D341Med (cell line): Measurements from ENCODE around the gene RASSF5.

Experiments used
- DNase-seq: peaks from one replicate; pipeline ENCODE4 v3.0.0; 2012; ENCODE audit warnings: low spot score

Gene RASSF5

GRCh38 chr1:206507284-206508129 is at the start of gene RASSF5:
Gene RASSF5, plus strand, starts transcription at chr1:206507531. Its CDS starts 72 bp downstream, at chr1:206507603.
- peak; percentile 77 for DNase-seq

DNA sequence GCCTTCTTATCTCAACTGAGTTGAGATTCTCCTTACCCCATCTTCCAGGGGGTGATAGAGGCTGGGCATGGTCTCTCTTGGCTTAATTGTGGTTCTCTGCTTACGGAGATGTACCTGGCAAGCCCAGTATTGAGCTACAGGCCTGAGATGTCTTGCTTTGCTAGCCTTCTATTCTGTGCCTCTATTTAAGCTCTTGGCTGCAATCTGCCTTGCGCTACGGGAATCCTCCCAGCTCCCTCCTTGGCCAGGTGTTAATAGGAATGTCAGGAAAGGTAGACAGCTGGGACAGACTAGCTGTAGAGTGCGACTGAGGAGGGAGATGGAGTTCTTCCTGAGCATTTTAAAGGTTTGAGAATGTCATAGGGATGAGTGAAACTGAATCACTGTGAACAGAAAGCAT is 47.6 kb upstream of the RASSF5 start:
- DNase-seq, result no peak

- DNase-seq, result no peak
Measured at GRCh38 chr1:206460836-206461426, 46.4 kb upstream of the RASSF5 start.

DNA sequence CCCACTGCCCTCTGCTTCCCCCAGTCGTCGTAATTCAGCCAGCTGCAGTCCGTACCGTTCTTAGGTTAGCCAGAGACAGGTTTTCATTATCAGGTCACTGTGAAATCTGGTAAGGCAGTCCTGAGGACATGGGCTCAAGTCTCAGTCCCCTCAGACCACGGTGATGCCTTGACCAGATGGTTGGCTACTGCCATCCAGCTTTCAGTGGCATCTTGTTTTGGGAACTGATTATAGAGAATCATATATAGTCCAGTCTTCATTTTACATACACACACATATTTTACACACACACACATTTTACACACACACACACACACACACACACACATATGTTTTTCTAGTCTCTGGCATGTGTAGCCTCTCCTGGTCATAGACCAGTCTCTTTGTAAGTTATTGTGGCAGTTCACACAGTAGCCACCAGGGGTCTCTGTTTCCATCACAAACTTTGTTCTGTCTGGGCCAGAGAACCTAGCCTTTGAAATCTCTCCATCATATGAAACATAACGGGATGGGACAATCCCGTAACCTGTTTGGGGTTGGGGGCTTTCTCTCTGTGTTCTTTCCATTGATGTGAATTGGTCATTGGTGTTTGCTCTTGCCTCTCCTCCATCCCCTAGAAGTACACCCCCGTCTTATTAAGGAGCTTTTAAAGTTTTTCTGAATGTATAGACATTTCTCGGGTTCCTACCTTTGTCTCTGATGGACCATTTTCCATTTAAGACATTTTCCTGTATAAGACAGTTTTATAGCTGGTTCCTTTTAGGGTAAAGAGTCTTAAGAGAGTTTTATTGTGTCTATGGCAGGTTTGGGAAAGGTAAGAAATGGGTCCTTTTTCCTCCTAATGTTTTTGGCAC is 45.5 kb upstream of the RASSF5 start:
- peak; percentile 77 for DNase-seq

GRCh38 chr1:206463137-206463536 is 44.2 kb upstream of the RASSF5 start:
- DNase-seq, result no peak

GRCh38 chr1:206463911-206464310 is 43.4 kb upstream of the RASSF5 start:
- no peak for DNase-seq

DNA sequence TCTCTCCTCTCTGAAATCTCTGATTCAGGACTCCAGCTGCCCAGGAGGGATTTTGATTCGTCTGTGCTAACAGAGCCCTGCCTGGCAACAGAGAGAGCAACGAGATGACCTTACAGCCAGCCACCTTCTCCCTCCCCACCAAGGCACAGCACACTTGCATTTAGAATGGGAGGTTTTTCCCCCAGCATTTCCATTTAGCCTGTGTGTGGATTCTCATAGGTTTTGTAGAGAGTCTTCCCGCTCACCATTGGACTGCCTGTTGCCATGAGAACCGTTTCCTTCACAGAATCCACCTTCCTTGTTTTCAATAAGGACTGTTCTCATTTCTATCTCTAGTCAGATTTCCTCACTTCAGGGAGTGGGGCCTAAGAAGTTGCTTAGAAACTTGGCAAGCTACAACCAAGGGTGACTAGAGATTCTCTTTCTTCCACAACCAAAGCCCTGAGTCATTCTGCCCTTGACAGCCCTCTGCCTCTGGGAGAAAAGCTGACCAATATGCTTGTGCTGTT is 42.8 kb upstream of the RASSF5 start:
- no peak for DNase-seq

DNA sequence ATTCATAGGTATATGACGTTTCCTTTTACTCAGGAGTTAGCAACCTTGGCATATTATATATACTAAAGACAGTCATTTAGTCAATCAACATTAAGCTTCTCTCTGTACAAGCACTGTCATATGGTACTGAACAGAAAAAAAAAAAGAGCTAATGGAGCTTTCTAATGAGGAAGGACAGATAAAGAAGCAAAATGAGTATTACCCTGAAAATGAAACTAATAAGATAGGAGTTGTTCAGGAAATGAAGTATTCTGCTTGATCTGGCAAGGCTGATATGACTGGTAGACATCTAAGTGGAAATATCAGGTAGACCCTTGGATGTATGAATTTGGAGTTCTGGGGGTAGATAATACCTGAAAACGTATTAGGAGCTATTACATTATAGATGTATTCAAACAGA is 41.4 kb upstream of the RASSF5 start:
- DNase-seq, result no peak

DNA sequence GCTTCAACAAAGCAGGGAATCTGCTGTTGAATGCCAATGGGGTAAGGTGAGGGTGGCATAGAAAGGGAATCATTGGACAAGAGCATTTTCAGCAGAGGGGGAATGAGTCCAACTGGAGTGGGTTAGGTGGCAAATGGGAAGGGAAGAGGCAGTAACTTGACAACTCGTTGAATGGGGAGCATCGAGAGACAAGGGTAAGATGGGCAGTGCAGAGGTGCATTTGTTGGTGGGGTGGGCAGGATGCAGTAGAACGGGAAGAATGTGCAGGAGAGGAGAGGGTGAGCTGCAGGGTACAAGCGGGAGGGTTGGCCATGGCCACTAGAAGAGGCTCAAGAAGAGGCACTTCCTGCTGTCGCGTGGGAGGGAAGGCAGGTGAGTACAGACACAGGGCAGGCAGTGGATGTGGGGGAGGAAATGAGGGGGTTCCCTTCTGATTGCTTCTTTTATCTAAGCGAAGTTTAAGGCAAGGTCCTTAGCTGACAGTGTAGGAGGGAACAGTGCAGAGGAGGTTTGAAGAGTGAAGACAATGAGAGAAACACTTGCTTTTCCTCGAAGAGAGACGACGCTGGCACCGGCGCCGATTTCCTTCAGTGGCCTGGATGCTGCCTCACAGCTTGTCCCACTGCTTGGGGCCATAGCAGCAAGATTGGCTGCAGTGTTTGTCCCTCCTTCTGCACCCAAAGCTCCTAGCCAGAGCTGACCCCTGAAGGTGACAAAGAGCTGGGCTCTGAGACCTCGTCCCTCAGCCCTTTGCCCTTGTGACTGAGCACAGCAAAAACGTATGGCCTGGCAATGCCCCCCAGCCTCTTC is 40.3 kb upstream of the RASSF5 start:
- no peak for DNase-seq

- no peak for DNase-seq
Measured at GRCh38 chr1:206467915-206468314, 39.4 kb upstream of the RASSF5 start.

GRCh38 chr1:206468571-206468970 is 38.8 kb upstream of the RASSF5 start:
- DNase-seq, result no peak

DNA sequence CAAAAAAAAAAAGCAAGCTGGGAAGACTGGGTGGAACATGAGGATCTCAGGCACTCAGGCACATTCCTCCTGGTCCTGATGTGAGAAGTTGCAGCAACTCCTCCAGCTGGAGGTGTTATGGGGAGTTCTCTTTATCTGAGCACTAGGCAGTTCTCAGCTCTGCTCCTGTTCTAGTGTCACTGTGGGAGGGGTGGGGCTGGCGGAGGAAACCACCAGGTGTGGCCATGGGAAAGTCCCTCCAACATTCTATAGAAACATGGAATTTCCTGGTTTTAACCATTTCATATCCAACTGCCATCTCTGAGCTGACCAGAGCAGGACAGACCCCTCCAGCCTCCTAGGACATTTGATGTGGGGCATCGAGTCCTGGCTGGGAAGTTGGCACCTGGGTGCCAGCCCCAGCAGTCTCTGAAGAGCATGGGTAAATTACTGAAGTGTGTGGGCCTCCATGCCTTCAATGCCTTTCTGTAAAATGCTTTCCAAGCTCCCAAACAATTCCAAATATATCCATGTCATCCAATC is 37.9 kb upstream of the RASSF5 start:
- no peak for DNase-seq

DNA sequence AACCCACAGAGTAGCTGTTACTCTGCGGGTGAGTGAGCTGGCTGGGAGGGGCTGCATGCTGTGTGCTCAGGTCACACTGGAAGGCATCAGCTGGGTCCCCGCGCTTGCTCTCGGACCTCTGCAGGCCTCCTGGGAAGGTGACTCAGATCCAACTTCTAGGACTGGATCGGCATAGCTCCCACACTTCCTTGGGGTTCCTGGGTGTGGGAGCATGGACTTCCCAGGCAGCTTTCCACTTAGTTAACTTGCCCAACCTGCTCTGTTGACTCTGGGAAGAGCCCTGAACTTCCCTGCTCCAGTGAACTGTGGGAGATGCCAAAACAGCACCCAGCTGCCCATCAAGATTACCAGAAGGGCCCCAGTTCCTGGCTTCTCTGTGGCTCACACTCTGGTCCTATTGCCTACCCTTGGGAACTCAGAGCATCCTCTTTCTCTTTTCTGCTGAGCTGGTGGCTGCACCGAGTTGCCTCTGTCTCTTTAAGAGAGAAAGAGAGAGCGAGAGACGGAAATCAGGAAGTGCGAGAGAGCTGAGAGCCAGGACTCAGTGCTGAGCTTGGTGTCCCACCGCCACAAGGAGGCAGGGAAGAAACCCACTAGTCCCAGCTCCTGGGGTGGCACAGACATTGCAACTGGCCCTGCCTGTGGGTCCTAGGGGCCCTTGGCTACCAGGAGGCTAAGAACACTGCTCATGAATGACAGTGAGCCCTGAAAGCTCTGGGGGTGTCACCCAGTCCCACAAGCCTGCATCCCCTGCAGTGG is 37.2 kb upstream of the RASSF5 start, which contains the start of gene IKBKE:
TSS of gene IKBKE (plus strand) at position 544 of the 759 bp plus-strand sequence. CDS start 2,752 bp downstream, outside the sequence.
- no peak for DNase-seq

DNA sequence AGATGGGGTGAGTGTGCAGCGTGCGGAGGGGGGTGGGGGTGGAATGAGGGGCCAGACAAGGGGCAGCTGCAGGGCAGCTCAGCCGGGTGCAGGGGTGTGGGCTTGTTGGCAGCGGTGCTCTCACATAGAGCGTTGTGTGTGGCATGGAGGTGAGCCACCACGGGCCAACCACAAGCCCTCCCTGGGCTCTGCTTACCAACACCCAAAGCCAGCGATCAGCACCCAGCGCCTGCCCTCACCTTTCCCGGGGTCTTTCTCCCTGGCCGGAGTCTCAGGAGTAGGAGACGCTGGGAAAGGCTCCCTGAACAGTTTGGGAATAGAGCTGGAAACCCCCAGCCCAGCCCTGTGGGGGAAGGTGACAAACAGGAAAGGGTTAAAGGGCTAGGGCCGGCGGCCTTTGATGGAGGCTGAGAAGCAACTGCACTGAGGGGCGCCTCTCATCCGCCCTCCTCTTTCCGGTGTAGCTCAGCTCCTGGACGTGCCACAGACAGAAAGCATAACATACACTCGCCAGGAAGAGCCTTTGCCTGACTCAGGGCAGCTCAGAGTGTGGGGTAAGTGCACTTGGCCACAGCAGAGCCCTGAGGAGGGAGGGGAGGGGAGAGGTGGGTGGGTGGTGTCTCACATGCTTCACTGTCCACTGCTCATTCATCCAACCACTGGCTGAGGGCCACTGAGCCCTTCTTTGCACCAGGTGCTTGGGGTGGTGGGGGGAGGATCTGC is 36.5 kb upstream of the RASSF5 start:
- DNase-seq, result no peak

DNA sequence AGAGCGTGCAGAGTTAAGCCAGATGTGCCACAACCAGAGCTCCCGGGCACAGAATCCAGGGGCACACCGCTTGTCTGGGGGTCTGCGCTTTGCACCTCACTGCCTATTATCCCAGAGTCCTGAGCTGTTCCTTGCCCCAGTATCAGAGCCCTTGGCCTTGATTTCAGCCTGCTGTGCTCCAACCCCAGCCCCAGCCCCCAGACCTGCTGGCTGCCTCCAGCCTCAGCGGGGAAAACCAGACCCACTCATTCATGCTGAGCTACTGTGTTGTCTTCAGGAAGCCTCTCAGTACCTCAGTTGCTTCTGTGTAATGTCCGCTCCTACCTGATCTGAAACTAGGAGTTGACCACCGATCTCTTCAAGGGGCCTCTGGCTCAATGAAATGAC is 35.9 kb upstream of the RASSF5 start:
- DNase-seq, result no peak

GRCh38 chr1:206472024-206472423 is 35.3 kb upstream of the RASSF5 start:
- no peak for DNase-seq

DNA sequence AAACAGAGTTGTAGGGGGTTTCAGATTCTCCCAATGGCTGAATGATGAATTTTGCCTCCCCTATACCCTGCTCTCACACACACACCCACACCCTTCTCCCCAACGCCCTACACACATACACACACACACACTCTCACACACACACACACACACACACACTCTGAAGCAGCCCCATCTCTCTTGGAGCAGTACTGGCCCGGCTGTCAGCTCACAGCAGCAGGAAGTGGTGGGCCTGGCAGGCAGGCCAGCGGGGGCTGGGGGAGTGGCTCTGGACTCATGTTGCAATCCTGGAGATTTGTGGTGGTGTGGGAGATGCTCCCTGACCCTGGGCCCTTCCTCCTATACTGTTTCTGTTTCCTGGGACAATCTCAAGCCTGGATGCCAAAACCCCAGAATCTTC is 34.9 kb upstream of the RASSF5 start:
- no peak for DNase-seq

DNA sequence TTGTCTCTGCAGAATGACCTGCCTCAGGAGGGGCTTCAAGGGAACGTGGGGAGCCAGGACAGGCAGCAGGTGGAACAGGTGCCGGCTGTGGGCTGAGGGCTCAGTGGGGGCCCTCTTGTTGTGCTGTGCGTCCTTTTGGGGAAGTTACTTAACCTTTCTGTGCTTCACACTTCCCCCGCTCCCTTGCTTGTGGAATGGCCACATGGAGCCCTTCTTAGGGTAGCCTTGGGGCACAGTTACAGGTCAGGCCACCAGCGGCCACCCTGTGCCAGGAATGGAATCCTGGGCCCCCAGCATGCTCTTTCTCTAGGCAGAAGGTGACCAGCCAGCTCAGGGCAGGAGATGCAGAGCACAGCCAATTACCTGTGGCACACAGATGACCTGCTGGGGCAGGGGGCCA is 34.4 kb upstream of the RASSF5 start:
- no peak for DNase-seq

DNA sequence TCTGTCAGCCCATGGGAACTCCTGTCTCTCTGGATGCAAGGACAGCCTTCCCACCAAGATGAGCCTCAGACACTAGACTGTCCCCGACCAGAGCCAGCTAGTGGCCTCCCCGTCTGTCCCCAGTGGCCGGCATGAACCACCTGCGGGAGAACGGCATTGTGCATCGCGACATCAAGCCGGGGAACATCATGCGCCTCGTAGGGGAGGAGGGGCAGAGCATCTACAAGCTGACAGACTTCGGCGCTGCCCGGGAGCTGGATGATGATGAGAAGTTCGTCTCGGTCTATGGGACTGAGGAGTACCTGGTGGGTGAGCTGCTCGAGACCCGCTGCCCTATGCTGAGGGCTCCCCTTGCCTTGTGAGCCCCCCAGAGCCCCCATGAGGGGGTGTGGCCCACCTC is 31.3 kb upstream of the RASSF5 start:
- DNase-seq, result no peak

DNA sequence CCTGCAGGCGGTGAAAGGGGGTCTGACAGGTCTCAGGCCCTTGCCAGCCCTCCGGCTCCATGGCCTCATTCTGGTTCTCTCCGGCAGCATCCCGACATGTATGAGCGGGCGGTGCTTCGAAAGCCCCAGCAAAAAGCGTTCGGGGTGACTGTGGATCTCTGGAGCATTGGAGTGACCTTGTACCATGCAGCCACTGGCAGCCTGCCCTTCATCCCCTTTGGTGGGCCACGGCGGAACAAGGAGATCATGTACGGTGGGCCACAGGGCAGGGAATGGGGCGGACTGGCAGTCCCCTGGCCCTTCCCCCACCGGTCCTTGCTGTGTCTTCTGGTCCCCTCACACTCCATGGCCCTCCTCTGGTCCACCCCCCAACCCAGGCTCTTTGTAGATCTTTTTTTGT is 30.7 kb upstream of the RASSF5 start:
- DNase-seq, result no peak
